PFSK-1 (cell line): ENCODE results near the gene IGF2R.

Source experiments
- FOXP2 ChIP-seq: optimal IDR thresholded peaks from 2 replicates; pipeline ENCODE3; 2011; ENCODE audit warnings: borderline replicate concordance, control low read depth, inconsistent platforms; ENCODE audit not compliant: insufficient read depth; ENCODE audit errors: extremely low read length, extremely low read depth
- POLR2AphosphoS5 ChIP-seq: IDR thresholded peaks from 2 replicates; pipeline ENCODE4 v1.6.1; 2012; ENCODE audit warnings: low read depth, mild to moderate bottlenecking, control low read depth, low read length, moderate library complexity
- REST ChIP-seq, 2 experiments: IDR thresholded peaks; 2 replicates each; pipeline versions ENCODE4 v1.6.1 to v1.8.0; 2011 to 2012; ENCODE audit warnings: low read depth in 2 of 2, low read length in 2 of 2, control low read depth in 1 of 2, inconsistent platforms in 1 of 2, mild to moderate bottlenecking in 1 of 2, moderate library complexity in 1 of 2; ENCODE audit not compliant: insufficient read depth in 1 of 2
- SIN3A ChIP-seq: IDR thresholded peaks from 2 replicates; pipeline ENCODE4 v1.6.1; 2012; ENCODE audit warnings: mild to moderate bottlenecking, low read length, moderate library complexity, borderline replicate concordance; ENCODE audit not compliant: insufficient read depth
- TAF1 ChIP-seq: IDR thresholded peaks from 2 replicates; pipeline ENCODE4 v1.6.1; 2012; ENCODE audit warnings: low read length, control low read depth, borderline replicate concordance; ENCODE audit not compliant: insufficient read depth

GRCh38 chr6:159946912-159947311 lies 22.0 kb upstream of the IGF2R start:
- no peak for TF ChIP-seq REST (IDR thresholded peaks at IDR 0.05; ENCODE audit: insufficient read depth in 1 of 2, low read depth in 2 of 2, low read length in 2 of 2)
- no peak for TF ChIP-seq TAF1
- TF ChIP-seq FOXP2 = no peak
- no peak for TF ChIP-seq POLR2AphosphoS5
- TF ChIP-seq SIN3A = no peak
